NB4 (cell line): ENCODE measurements around the gene ODAD2.

Source experiments
- POLR2A ChIP-seq: IDR thresholded peaks from 2 replicates; pipeline ENCODE4 v1.6.1; 2011; ENCODE audit warnings: mild to moderate bottlenecking; ENCODE audit not compliant: insufficient read length; ENCODE audit errors: extremely low read depth
- TF ChIP-seq, protein P1 (sequence below): IDR thresholded peaks from one replicate; pipeline ENCODE4 v1.5.1; 2012; ENCODE audit warnings: low read depth, low read length

DNA sequence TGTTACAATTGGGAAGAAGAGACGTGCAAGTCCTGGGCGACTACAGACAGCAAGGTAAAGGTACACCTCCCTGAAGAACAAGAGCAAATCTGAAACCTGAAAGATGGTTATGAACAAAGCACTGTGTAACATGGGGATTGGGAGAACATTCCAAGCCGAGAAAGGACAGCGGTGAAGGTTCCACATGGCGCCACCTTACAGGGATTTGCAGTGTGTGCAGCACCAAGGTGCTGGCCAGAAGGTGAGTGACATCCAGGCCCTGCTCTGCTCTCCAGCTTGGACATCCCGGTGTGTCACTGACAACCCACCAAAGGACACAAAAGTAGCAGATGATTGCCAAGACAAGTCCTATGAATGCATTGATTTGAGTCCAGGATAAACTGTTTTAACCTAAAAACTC lies 165.1 kb downstream of the ODAD2 start:
- TF ChIP-seq, protein P1, sequence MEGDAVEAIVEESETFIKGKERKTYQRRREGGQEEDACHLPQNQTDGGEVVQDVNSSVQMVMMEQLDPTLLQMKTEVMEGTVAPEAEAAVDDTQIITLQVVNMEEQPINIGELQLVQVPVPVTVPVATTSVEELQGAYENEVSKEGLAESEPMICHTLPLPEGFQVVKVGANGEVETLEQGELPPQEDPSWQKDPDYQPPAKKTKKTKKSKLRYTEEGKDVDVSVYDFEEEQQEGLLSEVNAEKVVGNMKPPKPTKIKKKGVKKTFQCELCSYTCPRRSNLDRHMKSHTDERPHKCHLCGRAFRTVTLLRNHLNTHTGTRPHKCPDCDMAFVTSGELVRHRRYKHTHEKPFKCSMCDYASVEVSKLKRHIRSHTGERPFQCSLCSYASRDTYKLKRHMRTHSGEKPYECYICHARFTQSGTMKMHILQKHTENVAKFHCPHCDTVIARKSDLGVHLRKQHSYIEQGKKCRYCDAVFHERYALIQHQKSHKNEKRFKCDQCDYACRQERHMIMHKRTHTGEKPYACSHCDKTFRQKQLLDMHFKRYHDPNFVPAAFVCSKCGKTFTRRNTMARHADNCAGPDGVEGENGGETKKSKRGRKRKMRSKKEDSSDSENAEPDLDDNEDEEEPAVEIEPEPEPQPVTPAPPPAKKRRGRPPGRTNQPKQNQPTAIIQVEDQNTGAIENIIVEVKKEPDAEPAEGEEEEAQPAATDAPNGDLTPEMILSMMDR = no peak
- TF ChIP-seq POLR2A = no peak
